Natural killer cell (primary cell): ENCODE data around the gene PHPT1. TPM values are rescaled to one million over a fixed set of nuclear protein-coding genes. Genes with fewer than 3 reads are reported as not detected.

Source experiments
- ATAC-seq, 3 donors: fragments of 150-1000 bp in 2 of 3; fragments of 200-7000 bp in 1 of 3; cut with Tn5 transposase; 1 replicate in 1 of 3; 2 replicates in 2 of 3; pipeline ENCODE4 v1.10.0; 2021; ENCODE audit warnings: mild to moderate bottlenecking in 2 of 3, moderate library complexity in 2 of 3
- DNase-seq, 2 donors: peaks; one replicate each; pipeline versions ENCODE4 v3.0.0 to v3.0.0-alpha.2; 2013 to 2021; ENCODE audit warnings: mixed read lengths in 1 of 2
- H3K27ac ChIP-seq: one replicate; pipeline ENCODE4 v1.5.1; 2013; ENCODE audit warnings: mild to moderate bottlenecking, low read length
- H3K27me3 ChIP-seq: one replicate; pipeline ENCODE4 v1.6.1; 2013; ENCODE audit warnings: low read length; ENCODE audit not compliant: control insufficient read depth, insufficient read depth
- H3K36me3 ChIP-seq: one replicate; pipeline ENCODE4 v1.6.1; 2013; ENCODE audit warnings: low read length; ENCODE audit not compliant: control insufficient read depth, insufficient read depth
- H3K4me1 ChIP-seq: one replicate; pipeline ENCODE4 v1.6.1; 2013; ENCODE audit warnings: low read length; ENCODE audit not compliant: control insufficient read depth, insufficient read depth
- H3K4me3 ChIP-seq: one replicate; pipeline ENCODE4 v1.5.1; 2013; ENCODE audit warnings: low read length
- H3K9me3 ChIP-seq: one replicate; pipeline ENCODE4 v1.6.1; 2013; ENCODE audit warnings: low read length; ENCODE audit not compliant: control insufficient read depth, insufficient read depth
- H3K27ac Mint-ChIP-seq, 2 donors: one replicate each; pipeline ENCODE4 v1.8.0; 2022; ENCODE audit warnings: mild to moderate bottlenecking in 2 of 2, mixed read lengths in 2 of 2, moderate library complexity in 1 of 2
- H3K27me3 Mint-ChIP-seq, 2 donors: one replicate each; pipeline ENCODE4 v1.8.0; 2022; ENCODE audit warnings: low read depth in 2 of 2, mixed read lengths in 2 of 2
- H3K36me3 Mint-ChIP-seq: one replicate; pipeline ENCODE4 v1.8.0; 2022; ENCODE audit warnings: mixed read lengths
- H3K4me1 Mint-ChIP-seq, 2 donors: one replicate each; pipeline ENCODE4 v1.8.0; 2022; ENCODE audit warnings: mixed read lengths in 2 of 2
- H3K4me3 Mint-ChIP-seq: one replicate; pipeline ENCODE4 v1.8.0; 2022; ENCODE audit warnings: mild to moderate bottlenecking, moderate library complexity, mixed read lengths
- H3K9me3 Mint-ChIP-seq, 2 donors: one replicate each; pipeline ENCODE4 v1.8.0; 2022; ENCODE audit warnings: mixed read lengths in 2 of 2
- WGBS: methylation state at CpG from one replicate; pipeline ENCODE4 v1.1.7; 2013; ENCODE audit warnings: missing lambda C conversion rate; ENCODE audit not compliant: insufficient coverage; 5-methylcytosine and 5-hydroxymethylcytosine counted together
- intact Hi-C: fragments of 100-400 bp; cut with micrococcal nuclease; formaldehyde crosslinking; loops from one replicate; pipeline ENCODE4 v1.14.2; 2022
- total RNA-seq, 4 donors: library from RNA; stranded (reverse); fragments of 120-200 nt in 1 of 4; gene quantifications; one replicate each; pipeline versions ENCODE4 v1.2.3 to v1.2.4, GENCODE V29; 2013 to 2022
- TF ChIP-seq, protein P1 (sequence below): fragments of 200-600 bp; IDR thresholded peaks from one replicate; pipeline ENCODE4 v1.8.0; 2022; ENCODE audit warnings: antibody characterized with exemption

Gene PHPT1
- total RNA-seq, 3 donors from 2014 or later (not counting 1 experiment from before 2014, with no cell fraction given), result 63.5 to 69.8 (median 67.7) TPM

DNA sequence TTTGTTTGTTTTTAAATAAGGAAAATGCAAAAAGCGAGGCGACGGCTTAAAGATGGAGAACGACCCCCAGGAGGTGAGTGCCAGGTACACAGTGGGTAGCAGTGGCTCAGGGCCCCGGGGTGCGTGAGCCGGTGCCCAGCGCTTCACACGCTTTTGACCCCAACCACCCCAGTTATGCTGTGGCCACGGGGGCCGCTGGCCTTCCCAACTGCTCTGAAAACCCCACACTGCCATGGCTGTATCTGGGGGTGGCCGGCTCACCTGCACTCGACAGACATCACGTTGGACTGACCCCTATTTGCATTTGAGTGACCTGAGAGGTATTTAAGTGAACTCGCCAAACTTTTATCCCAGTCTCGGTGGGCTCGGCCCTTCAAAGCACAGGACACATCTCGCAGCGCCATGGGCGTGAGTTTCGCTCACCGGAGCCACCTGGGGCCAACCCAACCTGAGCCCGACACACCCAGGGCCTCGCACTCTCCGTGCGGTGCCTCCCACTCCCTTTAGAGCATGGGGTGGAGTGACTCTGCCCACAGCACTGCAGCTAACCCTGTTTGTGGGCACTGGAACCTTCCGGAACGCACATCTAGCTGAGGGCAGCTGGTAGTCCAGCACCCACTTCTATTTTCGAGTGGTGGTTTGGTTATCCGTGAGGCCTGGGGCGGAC lies 20.6 kb upstream of the PHPT1 start:
- no peaks in the 10 kb centered on the region for H3K27me3 ChIP-seq
- DNase-seq (no peak), ATAC-seq (no peak)
- peaks cover 40% of the 10 kb centered on the region for H3K36me3 ChIP-seq
- H3K4me1 ChIP-seq, result no peaks in the 10 kb centered on the region
- intact Hi-C loops, result no loop called here
- no peak overlapping the region for H3K27ac ChIP-seq
- Mint-ChIP-seq H3K36me3 (no peaks in the 10 kb centered on the region), H3K27me3 (no peaks in the 10 kb centered on the region), H3K27ac (no peak overlapping the region), H3K9me3 (no peaks in the 10 kb centered on the region), H3K4me1 (no peaks in the 10 kb centered on the region), H3K4me3 (no peak overlapping the region)
- WGBS, result 97% methylated on average over 31 of the region's 31 CpGs
- no peaks in the 10 kb centered on the region for H3K9me3 ChIP-seq
- TF ChIP-seq, protein P1, sequence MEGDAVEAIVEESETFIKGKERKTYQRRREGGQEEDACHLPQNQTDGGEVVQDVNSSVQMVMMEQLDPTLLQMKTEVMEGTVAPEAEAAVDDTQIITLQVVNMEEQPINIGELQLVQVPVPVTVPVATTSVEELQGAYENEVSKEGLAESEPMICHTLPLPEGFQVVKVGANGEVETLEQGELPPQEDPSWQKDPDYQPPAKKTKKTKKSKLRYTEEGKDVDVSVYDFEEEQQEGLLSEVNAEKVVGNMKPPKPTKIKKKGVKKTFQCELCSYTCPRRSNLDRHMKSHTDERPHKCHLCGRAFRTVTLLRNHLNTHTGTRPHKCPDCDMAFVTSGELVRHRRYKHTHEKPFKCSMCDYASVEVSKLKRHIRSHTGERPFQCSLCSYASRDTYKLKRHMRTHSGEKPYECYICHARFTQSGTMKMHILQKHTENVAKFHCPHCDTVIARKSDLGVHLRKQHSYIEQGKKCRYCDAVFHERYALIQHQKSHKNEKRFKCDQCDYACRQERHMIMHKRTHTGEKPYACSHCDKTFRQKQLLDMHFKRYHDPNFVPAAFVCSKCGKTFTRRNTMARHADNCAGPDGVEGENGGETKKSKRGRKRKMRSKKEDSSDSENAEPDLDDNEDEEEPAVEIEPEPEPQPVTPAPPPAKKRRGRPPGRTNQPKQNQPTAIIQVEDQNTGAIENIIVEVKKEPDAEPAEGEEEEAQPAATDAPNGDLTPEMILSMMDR, result no peak
- H3K4me3 ChIP-seq, result no peak overlapping the region

DNA sequence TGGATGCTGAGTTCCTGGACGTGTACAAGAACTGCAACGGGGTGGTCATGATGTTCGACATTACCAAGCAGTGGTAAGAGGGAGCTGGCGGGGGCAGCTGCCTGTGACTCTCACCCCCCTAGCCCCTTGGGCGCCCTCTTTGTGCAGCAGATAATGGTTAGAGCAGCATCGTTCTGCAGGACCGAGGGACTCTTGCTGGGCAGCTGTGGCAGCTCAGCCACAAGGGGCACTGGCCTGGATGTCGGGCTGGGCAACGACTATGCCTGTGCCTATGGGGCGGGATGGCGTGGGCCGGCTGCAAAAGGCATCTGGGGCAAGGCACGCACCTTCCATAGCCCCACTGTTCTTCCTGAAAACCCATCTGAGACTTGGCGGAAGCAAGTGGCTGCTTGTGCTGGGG lies 19.8 kb upstream of the PHPT1 start:
- Histone ChIP-seq H3K36me3 (peaks cover 35% of the 10 kb centered on the region), H3K27me3 (no peaks in the 10 kb centered on the region), H3K4me1 (no peaks in the 10 kb centered on the region), H3K4me3 (no peak overlapping the region), H3K27ac (no peak overlapping the region), H3K9me3 (no peaks in the 10 kb centered on the region)
- WGBS, result 97% methylated on average over 14 of the region's 14 CpGs
- Mint-ChIP-seq H3K4me1 (no peaks in the 10 kb centered on the region), H3K36me3 (no peaks in the 10 kb centered on the region), H3K9me3 (no peaks in the 10 kb centered on the region), H3K4me3 (no peak overlapping the region), H3K27me3 (no peaks in the 10 kb centered on the region), H3K27ac (no peak overlapping the region)
- ATAC-seq, result no peak
- intact Hi-C loops, result no loop called here
- no peak for DNase-seq
- TF ChIP-seq, protein P1, result no peak

DNA sequence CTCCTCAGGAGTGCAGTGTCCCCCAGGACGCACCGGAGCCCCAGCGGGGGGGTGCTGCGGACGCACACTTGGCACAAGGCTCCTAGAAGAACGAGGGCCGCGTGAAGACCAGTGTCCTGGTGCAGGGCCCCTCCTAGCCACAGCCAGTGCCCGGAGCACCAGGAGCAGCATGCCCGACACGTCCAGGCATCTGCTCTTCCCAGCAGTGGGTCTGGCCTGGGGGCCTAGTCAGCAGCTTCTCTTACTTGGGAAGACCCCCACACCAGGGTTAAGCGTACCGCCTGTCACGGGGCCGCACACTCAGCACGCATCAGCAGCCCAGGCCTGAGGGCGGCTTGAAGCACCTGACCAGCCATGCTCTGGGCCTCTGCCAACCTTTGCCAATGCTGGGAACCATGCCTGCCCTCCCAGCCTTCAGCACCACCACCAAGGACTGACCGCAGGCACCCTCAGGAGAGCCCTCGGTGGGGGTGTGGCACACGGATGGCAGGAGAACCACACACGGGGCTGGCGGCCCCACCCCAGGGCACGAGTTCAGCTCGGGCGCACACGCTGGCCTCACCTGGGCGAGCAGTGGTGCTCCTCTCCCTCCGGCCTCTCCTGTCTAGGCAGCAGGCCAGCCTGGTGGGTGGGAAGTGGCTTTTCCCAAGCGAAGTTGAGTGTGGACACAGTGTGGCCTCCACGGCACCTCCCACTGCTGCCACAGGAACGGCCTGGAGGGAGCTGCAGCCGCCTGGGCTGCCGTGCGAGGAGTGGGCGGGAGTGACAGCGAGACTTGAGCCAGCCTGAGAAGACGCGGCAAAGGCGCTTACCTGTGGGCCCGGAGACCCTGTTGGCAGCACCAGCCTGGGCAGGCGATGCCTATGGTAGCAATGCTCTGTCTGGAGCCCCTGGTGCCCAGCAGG lies 19.0 kb upstream of the PHPT1 start:
- peaks cover 35% of the 10 kb centered on the region for H3K36me3 ChIP-seq
- intact Hi-C loops, result no loop called here

More for the DNA sequence above, 19.0 kb upstream of the PHPT1 start:
- TF ChIP-seq, protein P1, result no peak
- DNase-seq (no peak), ATAC-seq (no peak)
- Mint-ChIP-seq H3K27ac (no peak overlapping the region), H3K9me3 (no peaks in the 10 kb centered on the region), H3K36me3 (no peaks in the 10 kb centered on the region), H3K4me1 (no peaks in the 10 kb centered on the region), H3K4me3 (no peak overlapping the region), H3K27me3 (no peaks in the 10 kb centered on the region)
- Histone ChIP-seq H3K27ac (no peak overlapping the region), H3K4me3 (no peak overlapping the region), H3K27me3 (no peaks in the 10 kb centered on the region), H3K4me1 (no peaks in the 10 kb centered on the region), H3K9me3 (no peaks in the 10 kb centered on the region)
- WGBS, result 96% methylated on average over 41 of the region's 41 CpGs
